ENCODE data around the gene MYO1F. TPM values are rescaled to one million over a fixed set of nuclear protein-coding genes. Genes with fewer than 3 reads are reported as not detected.

MYO1F gene
- polyA plus RNA-seq, 3 donors, result 121 to 707 (median 197) TPM

GRCh38 chr19:8505680-8506401 lies 71.4 kb downstream of the MYO1F start:
- peaks cover 6% of the 10 kb centered on the region for H4K20me1 ChIP-seq (ENCODE audit: insufficient read depth, low read length)
- H3K36me3 ChIP-seq (replicated peaks in 1 of 2; ENCODE audit: control insufficient read depth in 1 of 2, insufficient read depth in 2 of 2, low read length in 2 of 2), result peaks cover 0 to 5% of the 10 kb centered on the region in 2 donors
- no peaks in the 10 kb centered on the region for H3K27me3 ChIP-seq (ENCODE audit: control insufficient read depth in 2 of 2, insufficient read depth in 2 of 2, low read length in 2 of 2)
- peak overlapping the region; percentile 58 to 83 for H3K27ac ChIP-seq (ENCODE audit: low read depth in 1 of 2, low read length in 2 of 2)
- under 1% methylated on average over 43 of the region's 56 CpGs for WGBS (ENCODE audit: insufficient coverage)
- intact Hi-C loops (cut with micrococcal nuclease), result loop anchor here (5.0 to 10.0 kb wide), 3 partner anchors 34 to 94 kb away; partner anchors contain the start of genes HNRNPM (in 1 of the 2) and MARCHF2 (in 1 of the 2)
- H3K79me2 ChIP-seq (ENCODE audit: insufficient read depth, low read length), result peaks cover 34% of the 10 kb centered on the region
- Mint-ChIP-seq H3K4me1 (peaks cover 56% of the 10 kb centered on the region), H3K4me3 (peak overlapping the region; percentile 88 to 91), H3K27ac (peak overlapping the region in 6 of 7 donors; percentile 66 to 98 (median 78)), H3K36me3 (peaks cover 0 to 25% of the 10 kb centered on the region in 2 donors), H3K9me3 (peaks cover 0 to 1% (median 0%) of the 10 kb centered on the region in 7 donors), H3K27me3 (ENCODE audit: low read depth in 3 of 3) (peaks cover 0 to 2% (median 0%) of the 10 kb centered on the region in 3 donors)
- peak overlapping the region; percentile 88 for H2AFZ ChIP-seq (ENCODE audit: insufficient read depth, low read depth, low read length, poor library complexity, severe bottlenecking)
- H3K9me3 ChIP-seq (replicated peaks in 1 of 2; ENCODE audit: control insufficient read depth in 1 of 2, insufficient read depth in 1 of 2, low read length in 2 of 2), result no peaks in the 10 kb centered on the region
- H3K4me1 ChIP-seq (ENCODE audit: control insufficient read depth in 1 of 2, insufficient read depth in 2 of 2, low read length in 2 of 2), result peaks cover 57 to 67% of the 10 kb centered on the region in 2 donors
- peak overlapping the region; percentile 85 for H3K4me2 ChIP-seq (replicated peaks; ENCODE audit: extremely low read depth, low read length, poor library complexity, severe bottlenecking)
- DNase-seq, result peak; percentile 55 to 63 (median 56)
- TF ChIP-seq, protein P1, sequence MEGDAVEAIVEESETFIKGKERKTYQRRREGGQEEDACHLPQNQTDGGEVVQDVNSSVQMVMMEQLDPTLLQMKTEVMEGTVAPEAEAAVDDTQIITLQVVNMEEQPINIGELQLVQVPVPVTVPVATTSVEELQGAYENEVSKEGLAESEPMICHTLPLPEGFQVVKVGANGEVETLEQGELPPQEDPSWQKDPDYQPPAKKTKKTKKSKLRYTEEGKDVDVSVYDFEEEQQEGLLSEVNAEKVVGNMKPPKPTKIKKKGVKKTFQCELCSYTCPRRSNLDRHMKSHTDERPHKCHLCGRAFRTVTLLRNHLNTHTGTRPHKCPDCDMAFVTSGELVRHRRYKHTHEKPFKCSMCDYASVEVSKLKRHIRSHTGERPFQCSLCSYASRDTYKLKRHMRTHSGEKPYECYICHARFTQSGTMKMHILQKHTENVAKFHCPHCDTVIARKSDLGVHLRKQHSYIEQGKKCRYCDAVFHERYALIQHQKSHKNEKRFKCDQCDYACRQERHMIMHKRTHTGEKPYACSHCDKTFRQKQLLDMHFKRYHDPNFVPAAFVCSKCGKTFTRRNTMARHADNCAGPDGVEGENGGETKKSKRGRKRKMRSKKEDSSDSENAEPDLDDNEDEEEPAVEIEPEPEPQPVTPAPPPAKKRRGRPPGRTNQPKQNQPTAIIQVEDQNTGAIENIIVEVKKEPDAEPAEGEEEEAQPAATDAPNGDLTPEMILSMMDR (IDR thresholded peaks at IDR 0.05), result peak; percentile 90
- peak overlapping the region; percentile 56 for H3K9ac ChIP-seq (ENCODE audit: insufficient read depth, low read length, poor library complexity, severe bottlenecking)
- peak overlapping the region; percentile 28 to 87 (median 52) for H3K4me3 ChIP-seq (replicated peaks in 1 of 3; ENCODE audit: low read depth in 2 of 3, low read length in 3 of 3)

DNA sequence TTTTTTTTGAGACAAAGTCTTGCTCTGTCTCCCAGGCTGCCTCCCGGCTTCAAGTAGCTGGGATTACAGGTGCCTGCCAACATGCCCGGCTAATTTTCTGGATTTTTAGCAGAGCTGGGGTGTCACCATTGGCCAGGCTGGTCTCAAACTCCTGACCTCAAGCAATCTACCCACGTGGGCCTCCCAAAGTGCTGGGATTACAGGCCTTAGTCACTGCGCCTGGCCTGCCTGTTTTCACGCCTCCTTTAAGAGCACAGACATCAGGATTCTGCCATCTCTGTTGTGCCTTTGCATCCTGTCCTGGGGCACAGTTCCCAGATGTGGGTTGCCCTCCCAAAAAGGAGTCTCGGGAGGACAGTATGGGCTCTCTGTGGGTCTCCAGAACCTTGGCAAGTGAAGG lies 72.3 kb downstream of the MYO1F start:
- H3K79me2 ChIP-seq (ENCODE audit: insufficient read depth, low read length), result peaks cover 43% of the 10 kb centered on the region
- Mint-ChIP-seq H3K4me1 (peaks cover 64% of the 10 kb centered on the region), H3K27ac (peak overlapping the region; percentile 95 to 98 (median 97)), H3K9me3 (peaks cover 0 to 1% (median 0%) of the 10 kb centered on the region in 7 donors), H3K36me3 (peaks cover 0 to 26% of the 10 kb centered on the region in 2 donors), H3K27me3 (ENCODE audit: low read depth in 3 of 3) (peaks cover 0 to 3% (median 2%) of the 10 kb centered on the region in 3 donors), H3K4me3 (peak overlapping the region; percentile 91 to 95)
- peaks cover 13% of the 10 kb centered on the region for H4K20me1 ChIP-seq (ENCODE audit: insufficient read depth, low read length)
- peak overlapping the region; percentile 25 for H3K9ac ChIP-seq (ENCODE audit: insufficient read depth, low read length, poor library complexity, severe bottlenecking)
- peak overlapping the region in 1 of 3 experiments; percentile 87 for H3K4me3 ChIP-seq (replicated peaks in 1 of 3; ENCODE audit: low read depth in 2 of 3, low read length in 3 of 3)
- H3K27ac ChIP-seq (ENCODE audit: low read depth in 1 of 2, low read length in 2 of 2), result peak overlapping the region; percentile 78 to 83
- no peaks in the 10 kb centered on the region for H3K9me3 ChIP-seq (replicated peaks in 1 of 2; ENCODE audit: control insufficient read depth in 1 of 2, insufficient read depth in 1 of 2, low read length in 2 of 2)
- H3K4me2 ChIP-seq (replicated peaks; ENCODE audit: extremely low read depth, low read length, poor library complexity, severe bottlenecking), result peak overlapping the region; percentile 85
- TF ChIP-seq, protein P1 (IDR thresholded peaks at IDR 0.05), result no peak
- peaks cover 59 to 76% of the 10 kb centered on the region in 2 donors for H3K4me1 ChIP-seq (ENCODE audit: control insufficient read depth in 1 of 2, insufficient read depth in 2 of 2, low read length in 2 of 2)
- H3K36me3 ChIP-seq (replicated peaks in 1 of 2; ENCODE audit: control insufficient read depth in 1 of 2, insufficient read depth in 2 of 2, low read length in 2 of 2), result peaks cover 0 to 5% of the 10 kb centered on the region in 2 donors
- no peaks in the 10 kb centered on the region for H3K27me3 ChIP-seq (ENCODE audit: control insufficient read depth in 2 of 2, insufficient read depth in 2 of 2, low read length in 2 of 2)
- H2AFZ ChIP-seq (ENCODE audit: insufficient read depth, low read depth, low read length, poor library complexity, severe bottlenecking), result no peak overlapping the region
- 39% methylated on average over 4 of the region's 6 CpGs for WGBS (ENCODE audit: insufficient coverage)
- intact Hi-C loops (cut with micrococcal nuclease), result loop anchor here (5.0 to 10.0 kb wide), 3 partner anchors 33 to 93 kb away; partner anchors contain the start of genes HNRNPM (in 1 of the 2) and MARCHF2 (in 1 of the 2)
- no peak for DNase-seq

Measured in CD14-positive monocyte (primary cell).